IPS-20b (cell line): ENCODE data around the gene OTOS.

Experiments used
- H3K27ac ChIP-seq: one replicate; pipeline ENCODE4 v1.5.1; 2013; ENCODE audit warnings: low read length
- H3K27me3 ChIP-seq: 2 replicates; pipeline ENCODE4 v1.6.1; 2013; ENCODE audit warnings: mild to moderate bottlenecking, low read length, inconsistent platforms; ENCODE audit not compliant: insufficient read depth
- H3K36me3 ChIP-seq: 2 replicates; pipeline ENCODE4 v1.6.1; 2013; ENCODE audit warnings: low read depth, mild to moderate bottlenecking, inconsistent platforms, low read length, moderate library complexity; ENCODE audit not compliant: insufficient read depth
- H3K4me1 ChIP-seq: 2 replicates; pipeline ENCODE4 v1.6.1; 2013; ENCODE audit warnings: mild to moderate bottlenecking, control low read depth, inconsistent platforms, low read length, moderate library complexity; ENCODE audit not compliant: insufficient read depth
- H3K4me3 ChIP-seq: 2 replicates; pipeline ENCODE4 v1.5.1; 2013; ENCODE audit warnings: mild to moderate bottlenecking, low read length, inconsistent platforms
- H3K9ac ChIP-seq: 2 replicates; pipeline ENCODE4 v1.6.1; 2013; ENCODE audit warnings: low read depth, mild to moderate bottlenecking, inconsistent platforms, low read length, moderate library complexity
- H3K9me3 ChIP-seq: 2 replicates; pipeline ENCODE4 v1.6.1; 2013; ENCODE audit warnings: mild to moderate bottlenecking, low read depth, low read length, inconsistent platforms; ENCODE audit not compliant: insufficient read depth

OTOS gene

GRCh38 chr2:240123821-240124650 is 16.4 kb downstream of the OTOS start:
- Histone ChIP-seq H3K36me3 (peaks cover 32% of the 10 kb centered on the region), H3K27me3 (no peaks in the 10 kb centered on the region), H3K4me1 (no peaks in the 10 kb centered on the region), H3K4me3 (no peak overlapping the region), H3K9ac (no peak overlapping the region), H3K9me3 (0 out of 2 replicates have a peak, but pooled peaks cover 3% of the 10 kb centered on the region), H3K27ac (no peak overlapping the region)

- Histone ChIP-seq H3K9ac (no peak overlapping the region), H3K27ac (no peak overlapping the region), H3K36me3 (peaks cover 13% of the 10 kb centered on the region; the same call in 1 of the 2 replicates), H3K9me3 (0 out of 2 replicates have a peak, but pooled peaks cover 8% of the 10 kb centered on the region), H3K4me3 (no peak overlapping the region), H3K27me3 (no peaks in the 10 kb centered on the region), H3K4me1 (no peaks in the 10 kb centered on the region)
Measured at GRCh38 chr2:240121675-240122074, 18.8 kb downstream of the OTOS start.

- H3K36me3 ChIP-seq: peaks cover 8% of the 10 kb centered on the region; the same call in 1 of the 2 replicates
- 0 out of 2 replicates have a peak, but pooled peaks cover 8% of the 10 kb centered on the region for H3K9me3 ChIP-seq
- H3K9ac ChIP-seq: no peak overlapping the region
- no peak overlapping the region for H3K4me3 ChIP-seq
- no peak overlapping the region for H3K27ac ChIP-seq
- no peaks in the 10 kb centered on the region for H3K4me1 ChIP-seq
- no peaks in the 10 kb centered on the region for H3K27me3 ChIP-seq
Measured at GRCh38 chr2:240121190-240121589, 19.3 kb downstream of the OTOS start.

- H3K27ac ChIP-seq: no peak overlapping the region
- H3K36me3 ChIP-seq: no peaks in the 10 kb centered on the region
- H3K4me1 ChIP-seq: peaks cover 19% of the 10 kb centered on the region; the same call in 1 of the 2 replicates
- H3K27me3 ChIP-seq: no peaks in the 10 kb centered on the region
- H3K9ac ChIP-seq: no peak overlapping the region
- H3K9me3 ChIP-seq: 0 out of 2 replicates have a peak, but pooled peaks cover 5% of the 10 kb centered on the region
- no peak overlapping the region for H3K4me3 ChIP-seq
Measured at GRCh38 chr2:240114233-240114632, 26.2 kb downstream of the OTOS start.

- H3K36me3 ChIP-seq: no peaks in the 10 kb centered on the region
- H3K27me3 ChIP-seq: no peaks in the 10 kb centered on the region
- no peaks in the 10 kb centered on the region for H3K9me3 ChIP-seq
- peak overlapping the region; percentile 22; the same call in 1 of the 2 replicates for H3K4me3 ChIP-seq
- H3K4me1 ChIP-seq: peaks cover 19% of the 10 kb centered on the region; the same call in 1 of the 2 replicates
- no peak overlapping the region for H3K27ac ChIP-seq
- H3K9ac ChIP-seq: peak overlapping the region; percentile 15; the same call in 1 of the 2 replicates
Measured at GRCh38 chr2:240112914-240113690, 27.4 kb downstream of the OTOS start.

- Histone ChIP-seq H3K36me3 (no peaks in the 10 kb centered on the region), H3K9me3 (no peaks in the 10 kb centered on the region), H3K9ac (no peak overlapping the region), H3K27ac (no peak overlapping the region), H3K4me3 (no peak overlapping the region), H3K4me1 (peaks cover 19% of the 10 kb centered on the region; the same call in 1 of the 2 replicates), H3K27me3 (no peaks in the 10 kb centered on the region)
Measured at GRCh38 chr2:240111253-240111652, 29.2 kb downstream of the OTOS start.

GRCh38 chr2:240109386-240109785 is 31.1 kb downstream of the OTOS start:
- Histone ChIP-seq H3K27ac (no peak overlapping the region), H3K36me3 (no peaks in the 10 kb centered on the region), H3K4me1 (peaks cover 19% of the 10 kb centered on the region; the same call in 1 of the 2 replicates), H3K27me3 (no peaks in the 10 kb centered on the region), H3K9ac (no peak overlapping the region), H3K9me3 (no peaks in the 10 kb centered on the region), H3K4me3 (no peak overlapping the region)

GRCh38 chr2:240107477-240107796 is 33.0 kb downstream of the OTOS start:
- Histone ChIP-seq H3K9me3 (no peaks in the 10 kb centered on the region), H3K4me3 (no peak overlapping the region), H3K9ac (no peak overlapping the region), H3K27ac (no peak overlapping the region), H3K27me3 (no peaks in the 10 kb centered on the region), H3K36me3 (no peaks in the 10 kb centered on the region), H3K4me1 (peaks cover 3% of the 10 kb centered on the region; the same call in 1 of the 2 replicates)

- no peak overlapping the region for H3K4me3 ChIP-seq
- no peaks in the 10 kb centered on the region for H3K27me3 ChIP-seq
Measured at GRCh38 chr2:240106765-240107476, 33.5 kb downstream of the OTOS start.

GRCh38 chr2:240105982-240106381 is 34.5 kb downstream of the OTOS start:
- Histone ChIP-seq H3K27ac (no peak overlapping the region), H3K9ac (no peak overlapping the region), H3K27me3 (no peaks in the 10 kb centered on the region), H3K4me1 (no peaks in the 10 kb centered on the region), H3K9me3 (no peaks in the 10 kb centered on the region), H3K36me3 (no peaks in the 10 kb centered on the region), H3K4me3 (no peak overlapping the region)

More at GRCh38 chr2:240106765-240107476, 33.5 kb downstream of the OTOS start:
- Histone ChIP-seq H3K9me3 (no peaks in the 10 kb centered on the region), H3K27ac (no peak overlapping the region), H3K9ac (no peak overlapping the region), H3K36me3 (no peaks in the 10 kb centered on the region), H3K4me1 (no peaks in the 10 kb centered on the region)

GRCh38 chr2:240103136-240103535 is 37.3 kb downstream of the OTOS start:
- Histone ChIP-seq H3K9me3 (no peaks in the 10 kb centered on the region), H3K4me3 (no peak overlapping the region), H3K36me3 (no peaks in the 10 kb centered on the region), H3K27me3 (no peaks in the 10 kb centered on the region), H3K27ac (no peak overlapping the region), H3K9ac (no peak overlapping the region), H3K4me1 (no peaks in the 10 kb centered on the region)
